HepG2 (cell line): ENCODE data around the gene NFIC. TPM values are rescaled to one million over a fixed set of nuclear protein-coding genes. Genes with fewer than 3 reads are reported as not detected.
"Not testable (repeated sequence)": the region's sequence is repeated elsewhere in the genome, so short reads cannot be mapped to it uniquely, and the experiment has no call there.

Experiments
- ATAC-seq: fragments of 200-7000 bp; cut with Tn5 transposase; 3 replicates; pipeline ENCODE4 v1.9.1; 2020; ENCODE audit warnings: mild to moderate bottlenecking, moderate library complexity
- BruUV-seq: library from RNA; stranded (reverse); fragments of 400-500 nt; replicated peaks from 2 replicates; lab custom pipeline; 2021; lab: Mats Ljungman, UMichigan
- CTCF ChIA-PET: fragments of 300-600 bp; formaldehyde crosslinking; extraction: SDS; loops from one replicate; lab custom pipeline; 2021; ENCODE audit warnings: low total read pairs, inconsistent platforms, low intra/inter-chr PET ratio; lab: Yijun Ruan, JAX
- POLR2A ChIA-PET: fragments of 350-600 bp; sonication (Branson Sonifier 250); formaldehyde crosslinking; loops from one replicate; lab custom pipeline; 2020; ENCODE audit warnings: antibody characterized with exemption, inconsistent platforms; lab: Yijun Ruan, JAX
- DNase-seq: peaks from one replicate; pipeline ENCODE4 v3.0.0-alpha.2; 2015; ENCODE audit warnings: low spot score
- FAIRE-seq: peaks from 3 replicates; lab custom pipeline; 2011; peaks lifted over from hg19 to GRCh38; lab: Jason Lieb, UNC
- H2AFZ ChIP-seq: one replicate; pipeline ENCODE4 v1.6.1; 2011; ENCODE audit warnings: low read length, inconsistent platforms
- H3K27ac ChIP-seq: fragments of 300-600 bp; 3 replicates; pipeline ENCODE4 v1.8.0; 2011; ENCODE audit warnings: mixed run types, mild to moderate bottlenecking, mixed read lengths, low read length, inconsistent platforms; ENCODE audit not compliant: insufficient read depth; ENCODE audit errors: extremely low read length
- H3K27me3 ChIP-seq, 2 experiments: fragments of 200-600 bp in 1 of 2; 2 replicates in 1 of 2; 3 replicates in 1 of 2; pipeline versions ENCODE4 v1.6.0 to v1.8.0; 2011; ENCODE audit warnings: low read length in 2 of 2, mild to moderate bottlenecking in 2 of 2, moderate library complexity in 2 of 2, inconsistent platforms in 1 of 2; ENCODE audit not compliant: insufficient read depth in 2 of 2, control insufficient read depth in 1 of 2
- H3K36me3 ChIP-seq, 2 experiments: fragments of 200-600 bp in 1 of 2; replicated peaks in 1 of 2; 2 replicates in 1 of 2; 3 replicates in 1 of 2; pipeline versions ENCODE4 v1.5.1 to v1.8.0; 2011; ENCODE audit warnings: low read length in 2 of 2, inconsistent platforms in 1 of 2; ENCODE audit not compliant: insufficient read depth in 2 of 2, control insufficient read depth in 1 of 2
- H3K4me1 ChIP-seq: 2 replicates; pipeline ENCODE4 v1.5.1; 2012; ENCODE audit warnings: low read length, inconsistent platforms; ENCODE audit not compliant: insufficient read depth
- H3K4me2 ChIP-seq: 2 replicates; pipeline ENCODE4 v1.6.0; 2011; ENCODE audit warnings: low read depth, low read length, inconsistent platforms
- H3K4me3 ChIP-seq, 3 experiments: fragments of 200-600 bp in 1 of 3; sonication (generic), shearing (Covaris generic) in 1 of 3; replicated peaks in 1 of 3; 2 replicates each; pipeline ENCODE4 v1.5.1; 2011 to 2016; ENCODE audit warnings: low read length in 3 of 3, inconsistent platforms in 2 of 3, low read depth in 2 of 3, mild to moderate bottlenecking in 2 of 3, control low read depth in 1 of 3, mixed read lengths in 1 of 3; ENCODE audit not compliant: insufficient read depth in 1 of 3
- H3K79me2 ChIP-seq: one replicate; pipeline ENCODE4 v1.6.1; 2011; ENCODE audit warnings: low read length, inconsistent platforms; ENCODE audit not compliant: insufficient read depth
- H3K9ac ChIP-seq: 2 replicates; pipeline ENCODE4 v1.6.0; 2011; ENCODE audit warnings: mild to moderate bottlenecking, low read depth, low read length, inconsistent platforms; ENCODE audit not compliant: insufficient read depth
- H3K9me3 ChIP-seq: 2 replicates; pipeline ENCODE4 v1.5.1; 2012; ENCODE audit warnings: mild to moderate bottlenecking, low read length
- H4K20me1 ChIP-seq: 2 replicates; pipeline ENCODE4 v1.6.0; 2011; ENCODE audit warnings: inconsistent platforms, mild to moderate bottlenecking, low read length, moderate library complexity; ENCODE audit not compliant: insufficient read depth
- BCL3 ChIP-seq: sonication (generic); formaldehyde crosslinking; IDR thresholded peaks from 2 replicates; pipeline ENCODE4 v1.5.1; 2020; ENCODE audit warnings: mild to moderate bottlenecking, missing genetic modification reagents, moderate library complexity
- EZH2 ChIP-seq: conservative IDR thresholded peaks from 2 replicates; pipeline ENCODE4 v1.6.1; 2012; ENCODE audit warnings: mild to moderate bottlenecking, low read depth, low read length, moderate library complexity
- GLI4 ChIP-seq: sonication (generic); formaldehyde crosslinking; IDR thresholded peaks from 2 replicates; pipeline ENCODE4 v1.5.1; 2020; ENCODE audit warnings: missing genetic modification reagents, mild to moderate bottlenecking, moderate library complexity, borderline replicate concordance
- IRF9 ChIP-seq: sonication (generic); formaldehyde crosslinking; IDR thresholded peaks from 2 replicates; pipeline ENCODE4 v1.8.0; 2022; ENCODE audit warnings: missing genetic modification reagents, mild to moderate bottlenecking, borderline replicate concordance
- SSRP1 ChIP-seq: IDR thresholded peaks from 2 replicates; pipeline ENCODE4 v1.6.1; 2016; ENCODE audit warnings: control low read depth
- ZNF331 ChIP-seq: sonication (generic); formaldehyde crosslinking; IDR thresholded peaks from 2 replicates; pipeline ENCODE4 v1.4.0; 2020; ENCODE audit warnings: missing genetic modification reagents
- ZNF7 ChIP-seq: IDR thresholded peaks from 2 replicates; pipeline ENCODE4 v1.6.1; 2016; ENCODE audit warnings: missing biosample characterization, missing genetic modification reagents
- ZSCAN22 ChIP-seq: sonication (generic); formaldehyde crosslinking; IDR thresholded peaks from 2 replicates; pipeline ENCODE4 v1.4.0; 2020; ENCODE audit warnings: mild to moderate bottlenecking, missing genetic modification reagents
- WGBS: methylation state at CpG from one replicate; pipeline ENCODE4 v1.1.6; 2017; ENCODE audit warnings: low lambda C conversion rate; 5-methylcytosine and 5-hydroxymethylcytosine counted together
- in situ Hi-C: cut with HindIII; loops from 2 replicates; pipeline ENCODE4 v1.10.0; 2017; ENCODE audit warnings: low pct_unique_long_range_greater_than_20kb; ENCODE audit not compliant: extremely low pct_ligation_motif_present
- intact Hi-C: fragments of 100-400 bp; cut with micrococcal nuclease; formaldehyde crosslinking; loops from one replicate; pipeline ENCODE4 v1.10.0; 2022; ENCODE audit not compliant: unreplicated experiment
- polyA plus RNA-seq, 8 experiments: library from polyadenylated mRNA; depleted of rRNA in 3 of 8; stranded (reverse) in 7 of 8; unstranded in 1 of 8; fragments of >200 nt; fragmentation: Illumina TruSeq in 4 of 8; extraction: Trizol in 4 of 8; gene quantifications; 2 replicates each; pipeline versions ENCODE4 v1.2.1 to v1.2.3, GENCODE V29; 2011 to 2016; ENCODE audit warnings: low read depth in 4 of 8, missing spikeins in 1 of 8, mixed read lengths in 1 of 8; ENCODE audit not compliant: insufficient read depth in 1 of 8
- total RNA-seq, 5 experiments: library from RNA; depleted of rRNA; stranded (reverse); fragments of >200 nt; fragmentation: Illumina TruSeq; extraction: Trizol; gene quantifications; 2 replicates each; pipeline ENCODE4 v1.2.3, GENCODE V29; 2016; ENCODE audit warnings: low read depth in 1 of 5
- TF ChIP-seq, protein P1 (sequence below): sonication (generic); formaldehyde crosslinking; IDR thresholded peaks from 2 replicates; pipeline ENCODE4 v1.5.0; 2020; ENCODE audit warnings: mild to moderate bottlenecking, missing genetic modification reagents
- TF ChIP-seq, protein P2 (sequence below): fragments of 450-650 bp; IDR thresholded peaks from 2 replicates; pipeline ENCODE4 v1.6.1; 2017; ENCODE audit warnings: mild to moderate bottlenecking
- TF ChIP-seq, protein P3 (sequence below): sonication (generic); formaldehyde crosslinking; IDR thresholded peaks from 2 replicates; pipeline ENCODE4 v1.8.1; 2023; ENCODE audit warnings: mild to moderate bottlenecking, missing genetic modification reagents, borderline replicate concordance

NFIC gene
- total and polyA plus RNA-seq, 2 of the 13 experiments (the other 11 are each of a cell fraction or from before 2014, with no cell fraction given) = 1.3 to 2.5 TPM

DNA sequence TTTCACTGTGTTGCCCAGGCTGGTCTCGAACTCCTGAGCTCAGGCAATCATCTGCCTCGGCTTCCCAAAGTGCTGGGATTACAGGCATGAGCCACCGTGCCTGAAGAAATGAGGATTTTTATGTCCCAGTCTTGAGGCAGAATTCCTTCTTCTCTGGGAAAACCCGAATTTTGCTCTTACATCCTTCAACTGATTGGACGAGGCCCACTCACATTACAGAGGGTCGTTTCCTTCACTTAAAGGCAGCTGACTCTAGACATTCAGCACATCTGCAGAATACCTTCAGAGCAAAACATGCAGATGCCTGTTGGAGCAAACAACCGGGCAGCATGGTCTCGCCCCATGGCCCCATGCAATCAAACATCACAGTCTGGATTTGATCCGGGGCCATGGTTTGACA lies 36.3 kb upstream of the NFIC start:
- CTCF ChIA-PET = no interaction called here
- Histone ChIP-seq H2AFZ (no peak overlapping the region), H3K4me2 (no peak overlapping the region), H3K27ac (no peak overlapping the region), H4K20me1 (no peaks in the 10 kb centered on the region), H3K4me1 (peaks cover 5% of the 10 kb centered on the region; the same call in 1 of the 2 replicates), H3K9me3 (no peaks in the 10 kb centered on the region), H3K4me3 (no peak overlapping the region), H3K36me3 (no peaks in the 10 kb centered on the region), H3K79me2 (no peaks in the 10 kb centered on the region), H3K9ac (no peak overlapping the region), H3K27me3 (peaks cover 0 to 10% of the 10 kb centered on the region in 2 experiments; a peak in 4 of 5 replicates)
- no TSS peak for BruUV-seq
- intact Hi-C loops (no loop called here), in situ Hi-C loops (no loop called here)
- no peak for ATAC-seq
- TF ChIP-seq SSRP1 (CRISPR knock-in tag) = no peak
- no peak for TF ChIP-seq ZNF331 (CRISPR knock-in tag)
- no peak for TF ChIP-seq EZH2
- no peak for TF ChIP-seq ZSCAN22 (CRISPR knock-in tag)
- TF ChIP-seq, protein P1, sequence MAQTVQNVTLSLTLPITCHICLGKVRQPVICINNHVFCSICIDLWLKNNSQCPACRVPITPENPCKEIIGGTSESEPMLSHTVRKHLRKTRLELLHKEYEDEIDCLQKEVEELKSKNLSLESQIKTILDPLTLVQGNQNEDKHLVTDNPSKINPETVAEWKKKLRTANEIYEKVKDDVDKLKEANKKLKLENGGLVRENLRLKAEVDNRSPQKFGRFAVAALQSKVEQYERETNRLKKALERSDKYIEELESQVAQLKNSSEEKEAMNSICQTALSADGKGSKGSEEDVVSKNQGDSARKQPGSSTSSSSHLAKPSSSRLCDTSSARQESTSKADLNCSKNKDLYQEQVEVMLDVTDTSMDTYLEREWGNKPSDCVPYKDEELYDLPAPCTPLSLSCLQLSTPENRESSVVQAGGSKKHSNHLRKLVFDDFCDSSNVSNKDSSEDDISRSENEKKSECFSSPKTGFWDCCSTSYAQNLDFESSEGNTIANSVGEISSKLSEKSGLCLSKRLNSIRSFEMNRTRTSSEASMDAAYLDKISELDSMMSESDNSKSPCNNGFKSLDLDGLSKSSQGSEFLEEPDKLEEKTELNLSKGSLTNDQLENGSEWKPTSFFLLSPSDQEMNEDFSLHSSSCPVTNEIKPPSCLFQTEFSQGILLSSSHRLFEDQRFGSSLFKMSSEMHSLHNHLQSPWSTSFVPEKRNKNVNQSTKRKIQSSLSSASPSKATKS (CRISPR knock-in tag) = no peak
- TF ChIP-seq ZNF7 (CRISPR knock-in tag) = no peak
- TF ChIP-seq GLI4 (CRISPR knock-in tag) = no peak
- TF ChIP-seq, protein P2, sequence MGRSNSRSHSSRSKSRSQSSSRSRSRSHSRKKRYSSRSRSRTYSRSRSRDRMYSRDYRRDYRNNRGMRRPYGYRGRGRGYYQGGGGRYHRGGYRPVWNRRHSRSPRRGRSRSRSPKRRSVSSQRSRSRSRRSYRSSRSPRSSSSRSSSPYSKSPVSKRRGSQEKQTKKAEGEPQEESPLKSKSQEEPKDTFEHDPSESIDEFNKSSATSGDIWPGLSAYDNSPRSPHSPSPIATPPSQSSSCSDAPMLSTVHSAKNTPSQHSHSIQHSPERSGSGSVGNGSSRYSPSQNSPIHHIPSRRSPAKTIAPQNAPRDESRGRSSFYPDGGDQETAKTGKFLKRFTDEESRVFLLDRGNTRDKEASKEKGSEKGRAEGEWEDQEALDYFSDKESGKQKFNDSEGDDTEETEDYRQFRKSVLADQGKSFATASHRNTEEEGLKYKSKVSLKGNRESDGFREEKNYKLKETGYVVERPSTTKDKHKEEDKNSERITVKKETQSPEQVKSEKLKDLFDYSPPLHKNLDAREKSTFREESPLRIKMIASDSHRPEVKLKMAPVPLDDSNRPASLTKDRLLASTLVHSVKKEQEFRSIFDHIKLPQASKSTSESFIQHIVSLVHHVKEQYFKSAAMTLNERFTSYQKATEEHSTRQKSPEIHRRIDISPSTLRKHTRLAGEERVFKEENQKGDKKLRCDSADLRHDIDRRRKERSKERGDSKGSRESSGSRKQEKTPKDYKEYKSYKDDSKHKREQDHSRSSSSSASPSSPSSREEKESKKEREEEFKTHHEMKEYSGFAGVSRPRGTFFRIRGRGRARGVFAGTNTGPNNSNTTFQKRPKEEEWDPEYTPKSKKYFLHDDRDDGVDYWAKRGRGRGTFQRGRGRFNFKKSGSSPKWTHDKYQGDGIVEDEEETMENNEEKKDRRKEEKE = no peak
- TF ChIP-seq, protein P3, sequence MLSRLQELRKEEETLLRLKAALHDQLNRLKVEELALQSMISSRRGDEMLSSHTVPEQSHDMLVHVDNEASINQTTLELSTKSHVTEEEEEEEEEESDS (CRISPR knock-in tag) = no peak
- TF ChIP-seq BCL3 (CRISPR knock-in tag) = no peak
- TF ChIP-seq IRF9 (CRISPR knock-in tag) = no peak
- WGBS = 47% methylated on average over 9 of the region's 9 CpGs
- FAIRE-seq = no peak
- no peak for DNase-seq
- POLR2A ChIA-PET = no interaction called here

GRCh38 chr19:3332232-3332631 lies 34.2 kb upstream of the NFIC start:
- WGBS = no CpG with 5 or more reads among the region's 1 CpG
- ATAC-seq, H3K4me2 ChIP-seq, H3K9me3 ChIP-seq, FAIRE-seq, H3K27ac ChIP-seq, H3K36me3 ChIP-seq, H2AFZ ChIP-seq, POLR2A ChIA-PET, BruUV-seq, H3K4me3 ChIP-seq, H3K9ac ChIP-seq, in situ Hi-C loops, intact Hi-C loops, H4K20me1 ChIP-seq, H3K79me2 ChIP-seq, CTCF ChIA-PET, DNase-seq: not testable (repeated sequence)
- Histone ChIP-seq H3K27me3 (peaks cover 0 to 10% of the 10 kb centered on the region in 2 experiments; a peak in 4 of 5 replicates), H3K4me1 (peaks cover 27% of the 10 kb centered on the region)
